Keratinocyte (primary cell): ENCODE measurements around the gene STKLD1. TPM values are rescaled to one million over a fixed set of nuclear protein-coding genes. Genes with fewer than 3 reads are reported as not detected.

Source experiments
- DNase-seq: peaks from one replicate; pipeline ENCODE4 v3.0.0-alpha.2; 2011; ENCODE audit warnings: low read depth, missing footprints, low spot score
- FAIRE-seq: peaks from 2 replicates; lab custom pipeline; 2011; peaks lifted over from hg19 to GRCh38; lab: Jason Lieb, UNC
- H2AFZ ChIP-seq: 2 replicates; pipeline ENCODE4 v1.6.0; 2012; ENCODE audit warnings: low read length, control low read depth, inconsistent platforms; ENCODE audit not compliant: control insufficient read depth
- H3K27ac ChIP-seq: 2 replicates; pipeline ENCODE4 v1.5.1; 2011; ENCODE audit warnings: low read length; ENCODE audit not compliant: control insufficient read depth, insufficient read depth
- H3K27me3 ChIP-seq: 3 replicates; pipeline ENCODE4 v1.6.0; 2011; ENCODE audit warnings: low read length; ENCODE audit not compliant: control insufficient read depth, insufficient read depth; ENCODE audit errors: extremely low read depth
- H3K36me3 ChIP-seq, 2 experiments: 2 replicates in 1 of 2; 3 replicates in 1 of 2; pipeline ENCODE4 v1.5.1; 2011; ENCODE audit warnings: low read length in 2 of 2, mild to moderate bottlenecking in 1 of 2; ENCODE audit not compliant: control insufficient read depth in 2 of 2, insufficient read depth in 2 of 2; ENCODE audit errors: extremely low read depth in 1 of 2
- H3K4me1 ChIP-seq: 3 replicates; pipeline ENCODE4 v1.5.1; 2011; ENCODE audit warnings: low read length; ENCODE audit not compliant: control insufficient read depth, insufficient read depth; ENCODE audit errors: extremely low read depth
- H3K4me2 ChIP-seq: 3 replicates; pipeline ENCODE4 v1.6.0; 2011; ENCODE audit warnings: low read depth, low read length; ENCODE audit not compliant: control insufficient read depth, insufficient read depth; ENCODE audit errors: extremely low read depth
- H3K4me3 ChIP-seq, 3 experiments: fragments of 200-600 bp in 1 of 3; sonication (generic) in 1 of 3; 2 replicates in 2 of 3; 3 replicates in 1 of 3; pipeline ENCODE4 v1.5.1; 2011 to 2016; ENCODE audit warnings: low read length in 3 of 3, mild to moderate bottlenecking in 3 of 3, control low read depth in 2 of 3, inconsistent platforms in 1 of 3, low read depth in 1 of 3, mixed read lengths in 1 of 3, mixed run types in 1 of 3, moderate library complexity in 1 of 3; ENCODE audit not compliant: control insufficient read depth in 2 of 3, insufficient read depth in 2 of 3; ENCODE audit errors: extremely low read depth in 1 of 3
- H3K79me2 ChIP-seq: 2 replicates; pipeline ENCODE4 v1.6.0; 2012; ENCODE audit warnings: low read length; ENCODE audit not compliant: control insufficient read depth, insufficient read depth
- H3K9ac ChIP-seq: 3 replicates; pipeline ENCODE4 v1.6.0; 2011; ENCODE audit warnings: low read length; ENCODE audit not compliant: control insufficient read depth, insufficient read depth; ENCODE audit errors: extremely low read depth
- H3K9me1 ChIP-seq: 3 replicates; pipeline ENCODE4 v1.6.0; 2011; ENCODE audit warnings: low read length; ENCODE audit not compliant: control insufficient read depth, insufficient read depth; ENCODE audit errors: extremely low read depth
- H3K9me3 ChIP-seq: 2 replicates; pipeline ENCODE4 v1.5.1; 2012; ENCODE audit warnings: low read depth, low read length; ENCODE audit not compliant: control insufficient read depth
- H4K20me1 ChIP-seq: 3 replicates; pipeline ENCODE4 v1.6.0; 2011; ENCODE audit warnings: low read length; ENCODE audit not compliant: control insufficient read depth, insufficient read depth; ENCODE audit errors: extremely low read depth
- EZH2 ChIP-seq: IDR thresholded peaks from one replicate; pipeline ENCODE4 v1.6.1; 2012; ENCODE audit warnings: inconsistent platforms, mild to moderate bottlenecking, low read length, moderate library complexity
- dilution Hi-C: fragments of 300-500 bp; cut with MboI; formaldehyde crosslinking; loops from one replicate; pipeline ENCODE4 v1.7.0; 2020; ENCODE audit warnings: low sequenced_read_pairs; ENCODE audit not compliant: extremely low pct_ligation_motif_present
- polyA plus RNA-seq, 5 experiments: library from polyadenylated mRNA; depleted of rRNA in 3 of 5; stranded (reverse) in 3 of 5; stranded (forward) in 1 of 5; unstranded in 1 of 5; fragments of >200 nt; gene quantifications; 1 replicate in 1 of 5; 2 replicates in 3 of 5; 3 replicates in 1 of 5; pipeline versions ENCODE4 v1.2.1 to v1.2.3, GENCODE V29; 2011 to 2012; ENCODE audit warnings: missing spikeins in 2 of 5, low read depth in 1 of 5, low replicate concordance in 1 of 5
- TF ChIP-seq, protein P1 (sequence below), 3 experiments: IDR thresholded peaks in 1 of 3; conservative IDR thresholded peaks in 1 of 3; optimal IDR thresholded peaks in 1 of 3; 2 replicates in 2 of 3; 3 replicates in 1 of 3; pipeline versions ENCODE3 to v1.5.1; 2011; ENCODE audit warnings: low read length in 3 of 3, mild to moderate bottlenecking in 3 of 3, moderate library complexity in 2 of 3, control low read depth in 1 of 3, inconsistent platforms in 1 of 3; ENCODE audit not compliant: insufficient read depth in 2 of 3; ENCODE audit errors: extremely low read depth in 1 of 3

The STKLD1 gene
- polyA plus RNA-seq, 1 donor (not counting 4 experiments of a cell fraction or from before 2014, with no cell fraction given) = 0.77 TPM

DNA sequence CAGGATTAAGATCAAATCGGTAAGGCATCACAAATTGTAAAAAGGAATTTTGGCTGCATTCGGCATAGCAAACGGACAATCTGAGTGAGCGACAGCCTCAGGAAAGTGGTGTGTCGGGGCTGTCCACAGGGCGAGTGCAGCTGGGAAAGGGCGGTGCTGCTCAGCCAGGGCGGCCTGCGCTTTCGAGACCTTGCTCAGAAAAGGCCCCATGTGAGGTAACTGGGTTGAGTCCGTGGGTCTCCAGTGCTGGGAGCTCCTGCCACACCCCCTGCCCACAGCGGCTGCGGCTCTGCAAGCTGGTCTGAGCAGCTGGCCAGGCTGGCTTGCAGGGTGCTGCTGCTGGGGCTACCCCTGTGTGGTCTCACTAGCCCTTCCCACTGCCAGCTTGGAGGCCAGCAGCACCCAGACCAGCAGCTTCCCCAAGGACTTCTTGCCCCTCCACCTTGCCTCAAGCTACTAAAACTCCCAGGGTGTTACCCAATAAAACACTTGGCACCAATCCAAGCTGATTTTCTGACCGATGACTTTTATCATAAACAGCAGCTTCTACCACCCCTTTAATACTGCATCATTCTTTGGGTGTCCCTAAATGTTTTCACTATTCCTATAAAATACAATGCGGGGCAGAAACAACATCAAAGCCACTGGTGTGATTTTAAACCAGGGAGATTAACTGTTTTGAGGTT is 13.7 kb upstream of the STKLD1 start:
- Histone ChIP-seq H3K9me3 (no peaks in the 10 kb centered on the region), H3K36me3 (peaks cover 42 to 57% of the 10 kb centered on the region in 2 experiments), H3K4me1 (peaks cover 51% of the 10 kb centered on the region), H3K27ac (no peak overlapping the region), H3K9me1 (no peaks in the 10 kb centered on the region), H2AFZ (no peak overlapping the region), H3K9ac (no peak overlapping the region), H3K27me3 (no peaks in the 10 kb centered on the region), H4K20me1 (peaks cover 12% of the 10 kb centered on the region), H3K79me2 (peaks cover 35% of the 10 kb centered on the region), H3K4me3 (no peak overlapping the region), H3K4me2 (no peak overlapping the region)
- FAIRE-seq = no peak
- TF ChIP-seq, protein P1, sequence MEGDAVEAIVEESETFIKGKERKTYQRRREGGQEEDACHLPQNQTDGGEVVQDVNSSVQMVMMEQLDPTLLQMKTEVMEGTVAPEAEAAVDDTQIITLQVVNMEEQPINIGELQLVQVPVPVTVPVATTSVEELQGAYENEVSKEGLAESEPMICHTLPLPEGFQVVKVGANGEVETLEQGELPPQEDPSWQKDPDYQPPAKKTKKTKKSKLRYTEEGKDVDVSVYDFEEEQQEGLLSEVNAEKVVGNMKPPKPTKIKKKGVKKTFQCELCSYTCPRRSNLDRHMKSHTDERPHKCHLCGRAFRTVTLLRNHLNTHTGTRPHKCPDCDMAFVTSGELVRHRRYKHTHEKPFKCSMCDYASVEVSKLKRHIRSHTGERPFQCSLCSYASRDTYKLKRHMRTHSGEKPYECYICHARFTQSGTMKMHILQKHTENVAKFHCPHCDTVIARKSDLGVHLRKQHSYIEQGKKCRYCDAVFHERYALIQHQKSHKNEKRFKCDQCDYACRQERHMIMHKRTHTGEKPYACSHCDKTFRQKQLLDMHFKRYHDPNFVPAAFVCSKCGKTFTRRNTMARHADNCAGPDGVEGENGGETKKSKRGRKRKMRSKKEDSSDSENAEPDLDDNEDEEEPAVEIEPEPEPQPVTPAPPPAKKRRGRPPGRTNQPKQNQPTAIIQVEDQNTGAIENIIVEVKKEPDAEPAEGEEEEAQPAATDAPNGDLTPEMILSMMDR (optimal IDR thresholded peaks at IDR 0.05 in 1 of 3, IDR thresholded peaks at IDR 0.05 in 1 of 3, conservative IDR thresholded peaks at IDR 0.05 in 1 of 3; ENCODE audit: extremely low read depth in 1 of 3, insufficient read depth in 2 of 3, low read length in 3 of 3) = no peak
- TF ChIP-seq EZH2 = no peak
- dilution Hi-C loops = no loop called here
- DNase-seq = no peak

DNA sequence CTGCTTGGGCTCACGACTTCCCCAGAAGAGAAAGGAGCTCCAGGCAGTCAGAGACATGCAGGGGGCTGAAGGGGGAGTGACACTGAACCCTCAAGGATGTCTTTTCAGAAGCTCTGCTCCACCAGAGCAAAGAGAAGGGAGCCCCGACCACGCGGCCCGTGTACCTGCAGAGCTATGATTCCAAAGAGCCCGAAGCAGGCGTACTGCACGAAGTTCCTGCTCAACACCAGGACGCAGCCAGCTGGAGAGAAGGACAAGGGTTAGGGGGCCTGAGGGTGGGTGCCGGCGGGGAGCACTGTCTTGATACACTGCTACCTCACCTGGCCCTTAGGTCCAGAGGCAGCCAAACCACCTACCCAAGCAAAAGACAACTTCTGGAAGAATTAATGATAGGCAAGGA is 9.7 kb upstream of the STKLD1 start:
- no peak overlapping the region for H3K27ac ChIP-seq
- peaks cover 60% of the 10 kb centered on the region for H3K79me2 ChIP-seq
- FAIRE-seq (no peak), DNase-seq (no peak)
- dilution Hi-C loops = no loop called here
- no peak overlapping the region for H3K4me2 ChIP-seq
- no peak overlapping the region for H2AFZ ChIP-seq
- H3K9me1 ChIP-seq = no peaks in the 10 kb centered on the region
- H3K4me3 ChIP-seq = no peak overlapping the region
- H3K9me3 ChIP-seq = no peaks in the 10 kb centered on the region
- no peaks in the 10 kb centered on the region for H3K27me3 ChIP-seq
- peaks cover 50% of the 10 kb centered on the region for H4K20me1 ChIP-seq
- H3K9ac ChIP-seq = no peak overlapping the region
- H3K36me3 ChIP-seq = peaks cover 45 to 60% of the 10 kb centered on the region in 2 experiments
- H3K4me1 ChIP-seq = peaks cover 74% of the 10 kb centered on the region
- TF ChIP-seq, protein P1 (optimal IDR thresholded peaks at IDR 0.05 in 1 of 3, IDR thresholded peaks at IDR 0.05 in 1 of 3, conservative IDR thresholded peaks at IDR 0.05 in 1 of 3; ENCODE audit: extremely low read depth in 1 of 3, insufficient read depth in 2 of 3, low read length in 3 of 3) = no peak
- TF ChIP-seq EZH2 = no peak
